T-helper 1 cell treated with Interleukin-12 subunit alpha and Interleukin-12 subunit beta and Interleukin-4 antibody, amounts not matched to agents 30 μg/mL and 1 μg/mL, for 36 hours (primary cell): ENCODE measurements around the gene KDM2B.
A peak's percentile ranks its signal among the peaks of the same experiment; 100 is the strongest.
"Not testable (repeated sequence)": the region's sequence is repeated elsewhere in the genome, so short reads cannot be mapped to it uniquely, and the experiment has no call there.

Experiments used
- H3K27ac Mint-ChIP-seq: one replicate; pipeline ENCODE4 v1.8.0; 2021; ENCODE audit warnings: mild to moderate bottlenecking, mixed read lengths
- H3K27me3 Mint-ChIP-seq: one replicate; pipeline ENCODE4 v1.8.0; 2021; ENCODE audit warnings: low read depth, mixed read lengths
- H3K36me3 Mint-ChIP-seq: one replicate; pipeline ENCODE4 v1.8.0; 2021; ENCODE audit warnings: low read depth, mixed read lengths
- H3K4me1 Mint-ChIP-seq: one replicate; pipeline ENCODE4 v1.8.0; 2021; ENCODE audit warnings: low read depth, mixed read lengths
- H3K4me3 Mint-ChIP-seq: one replicate; pipeline ENCODE4 v1.8.0; 2021; ENCODE audit warnings: mild to moderate bottlenecking, moderate library complexity, mixed read lengths
- H3K9me3 Mint-ChIP-seq: one replicate; pipeline ENCODE4 v1.8.0; 2021; ENCODE audit warnings: mixed read lengths

KDM2B gene

GRCh38 chr12:121392325-121392716 lies 188.5 kb downstream of the KDM2B start:
- Mint-ChIP-seq H3K4me3 (no peak overlapping the region), H3K27ac (peak overlapping the region; percentile 0), H3K4me1 (peaks cover 19% of the 10 kb centered on the region), H3K36me3 (no peaks in the 10 kb centered on the region), H3K27me3 (no peaks in the 10 kb centered on the region), H3K9me3 (no peaks in the 10 kb centered on the region)

DNA sequence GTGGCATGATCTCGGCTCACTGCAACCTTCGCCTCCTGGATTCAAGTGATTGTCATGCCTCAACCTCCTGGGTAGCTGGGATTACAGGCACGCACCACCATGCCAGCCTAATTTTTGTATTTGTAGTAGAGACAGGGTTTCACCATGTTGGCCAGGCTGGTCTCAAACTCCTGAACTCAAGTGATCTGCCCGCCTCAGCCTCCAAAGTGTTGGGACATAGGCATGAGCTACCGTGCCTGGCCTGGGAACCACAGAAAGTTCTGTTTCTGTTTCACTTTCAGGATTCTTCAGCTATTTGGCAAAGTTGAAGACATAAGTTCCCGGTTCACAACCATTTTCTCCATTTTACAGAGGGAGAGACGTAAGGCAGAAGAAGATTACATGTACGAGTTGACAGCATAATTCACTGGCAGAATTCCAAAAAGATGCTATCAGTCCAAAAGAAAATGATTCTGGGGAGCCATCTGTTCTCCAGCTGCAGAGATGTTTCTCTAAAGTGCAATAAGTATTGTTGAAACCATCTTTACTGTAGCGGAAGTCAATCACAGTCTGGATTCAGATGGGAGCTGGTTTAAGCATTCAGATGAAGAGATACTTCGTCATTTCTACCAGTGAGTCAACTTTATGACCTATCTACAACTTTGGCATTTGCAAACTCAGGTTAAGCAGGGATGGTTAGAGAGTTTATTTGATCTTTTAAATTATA lies 189.1 kb downstream of the KDM2B start:
- Mint-ChIP-seq H3K9me3 (no peaks in the 10 kb centered on the region), H3K27me3 (no peaks in the 10 kb centered on the region), H3K36me3 (no peaks in the 10 kb centered on the region), H3K27ac (peak overlapping the region; percentile 81), H3K4me3 (peak overlapping the region; percentile 59), H3K4me1 (peaks cover 19% of the 10 kb centered on the region)

- Mint-ChIP-seq H3K4me1 (peaks cover 18% of the 10 kb centered on the region), H3K4me3 (no peak overlapping the region), H3K9me3 (no peaks in the 10 kb centered on the region)
Measured at GRCh38 chr12:121390856-121391255, 190.0 kb downstream of the KDM2B start.

GRCh38 chr12:121388421-121388981 lies 192.3 kb downstream of the KDM2B start:
- peaks cover 4% of the 10 kb centered on the region for H3K27me3 Mint-ChIP-seq
- no peaks in the 10 kb centered on the region for H3K9me3 Mint-ChIP-seq
- H3K4me3 Mint-ChIP-seq: no peak overlapping the region
- no peaks in the 10 kb centered on the region for H3K36me3 Mint-ChIP-seq
- H3K27ac Mint-ChIP-seq: peak overlapping the region; percentile 49
- H3K4me1 Mint-ChIP-seq: peaks cover 18% of the 10 kb centered on the region

More at GRCh38 chr12:121390856-121391255, 190.0 kb downstream of the KDM2B start:
- Mint-ChIP-seq H3K27me3 (no peaks in the 10 kb centered on the region), H3K27ac (no peak overlapping the region), H3K36me3 (no peaks in the 10 kb centered on the region)

GRCh38 chr12:121384891-121385290 lies 195.9 kb downstream of the KDM2B start:
- not testable (repeated sequence) for H3K4me1 Mint-ChIP-seq, H3K36me3 Mint-ChIP-seq, H3K9me3 Mint-ChIP-seq, H3K4me3 Mint-ChIP-seq, H3K27ac Mint-ChIP-seq, H3K27me3 Mint-ChIP-seq

- no peaks in the 10 kb centered on the region for H3K9me3 Mint-ChIP-seq
- no peak overlapping the region for H3K27ac Mint-ChIP-seq
- no peaks in the 10 kb centered on the region for H3K36me3 Mint-ChIP-seq
- H3K27me3 Mint-ChIP-seq: peaks cover 8% of the 10 kb centered on the region
- H3K4me1 Mint-ChIP-seq: peaks cover 5% of the 10 kb centered on the region
- H3K4me3 Mint-ChIP-seq: no peak overlapping the region
Measured at GRCh38 chr12:121383601-121384021, 197.2 kb downstream of the KDM2B start.

- Mint-ChIP-seq H3K27ac (no peak overlapping the region), H3K4me3 (no peak overlapping the region), H3K36me3 (no peaks in the 10 kb centered on the region)
Measured at GRCh38 chr12:121379945-121380344, 200.9 kb downstream of the KDM2B start.

More at GRCh38 chr12:121379945-121380344, 200.9 kb downstream of the KDM2B start:
- Mint-ChIP-seq H3K9me3 (no peaks in the 10 kb centered on the region), H3K4me1 (no peaks in the 10 kb centered on the region), H3K27me3 (peaks cover 4% of the 10 kb centered on the region)
